HCT116 (cell line): ENCODE results near the gene KDM1B. TPM values are rescaled to one million over a fixed set of nuclear protein-coding genes. Genes with fewer than 3 reads are reported as not detected.

Experiments used
- ATAC-seq: fragments of 200-7000 bp; cut with Tn5 transposase; 2 replicates; pipeline ENCODE4 v1.9.1; 2020; ENCODE audit warnings: mild to moderate bottlenecking, moderate library complexity
- BruUV-seq: library from RNA; stranded (reverse); fragments of 400-500 nt; replicated peaks from 2 replicates; lab custom pipeline; 2021; lab: Mats Ljungman, UMichigan
- CTCF ChIA-PET: fragments of 300-600 bp; sonication (Branson Sonifier 250); formaldehyde crosslinking; loops from one replicate; lab custom pipeline; 2021; ENCODE audit warnings: antibody characterized with exemption; lab: Charles Lee
- POLR2A ChIA-PET: fragments of 300-600, 350-600 bp; sonication (Branson Sonifier 250); formaldehyde crosslinking; loops from one replicate; lab custom pipeline; 2021; ENCODE audit warnings: antibody characterized with exemption; lab: Charles Lee
- RAD21 ChIA-PET, 2 experiments: fragments of 300-600 bp; sonication (Branson Sonifier 250); formaldehyde crosslinking; loops; one replicate each; lab custom pipeline; 2023; ENCODE audit warnings: low total read pairs in 2 of 2; ENCODE audit not compliant: uncharacterized antibody in 2 of 2, unreplicated experiment in 2 of 2, low non-redundant PET in 1 of 2; lab: Charles Lee
- DNase-seq: peaks from one replicate; pipeline ENCODE4 v3.0.0-alpha.2; 2010; ENCODE audit warnings: low read depth, low spot score
- H2AFZ ChIP-seq: fragments of 200-600 bp; shearing (Covaris generic), sonication (generic); 2 replicates; pipeline ENCODE4 v1.6.1; 2017; ENCODE audit warnings: low read depth, mixed run types, mixed read lengths, antibody characterized with exemption, low read length; ENCODE audit not compliant: poor library complexity, severe bottlenecking
- H3K27ac ChIP-seq: 2 replicates; pipeline ENCODE4 v1.5.1; 2012; ENCODE audit warnings: low read depth, low read length
- H3K27me3 ChIP-seq: fragments of 200-600 bp; sonication (generic); 2 replicates; pipeline ENCODE4 v1.6.1; 2016; ENCODE audit warnings: mixed run types, low read length, mixed read lengths; ENCODE audit not compliant: insufficient read depth
- H3K36me3 ChIP-seq, 2 experiments: fragments of 200-500 bp in 1 of 2; fragments of 200-600 bp in 1 of 2; sonication (Bioruptor generic) in 1 of 2; sonication (generic) in 1 of 2; 2 replicates each; pipeline versions ENCODE4 v1.5.1 to v1.6.1; 2014 to 2016; ENCODE audit warnings: low read length in 2 of 2, inconsistent platforms in 1 of 2, mixed read lengths in 1 of 2, mixed run types in 1 of 2; ENCODE audit not compliant: insufficient read depth in 2 of 2, control insufficient read depth in 1 of 2
- H3K4me1 ChIP-seq, 2 experiments: fragments of 200-600 bp in 1 of 2; sonication (generic) in 1 of 2; 2 replicates each; pipeline versions ENCODE4 v1.5.1 to v1.6.1; 2012 to 2017; ENCODE audit warnings: low read length in 2 of 2, inconsistent platforms in 1 of 2, mild to moderate bottlenecking in 1 of 2, mixed read lengths in 1 of 2, mixed run types in 1 of 2, moderate library complexity in 1 of 2; ENCODE audit not compliant: insufficient read depth in 2 of 2, control insufficient read depth in 1 of 2
- H3K4me2 ChIP-seq: fragments of 200-600 bp; sonication (generic); 2 replicates; pipeline ENCODE4 v1.6.1; 2017; ENCODE audit warnings: mixed run types, low read length, mixed read lengths
- H3K4me3 ChIP-seq, 2 experiments: fragments of 200-600 bp in 1 of 2; sonication (generic) in 1 of 2; replicated peaks in 1 of 2; 2 replicates each; pipeline ENCODE4 v1.5.1; 2011 to 2016; ENCODE audit warnings: low read length in 2 of 2, control low read depth in 1 of 2, low read depth in 1 of 2, mild to moderate bottlenecking in 1 of 2, mixed read lengths in 1 of 2, mixed run types in 1 of 2
- H3K79me2 ChIP-seq: fragments of 200-600 bp; sonication (generic); 2 replicates; pipeline ENCODE4 v1.6.1; 2017; ENCODE audit warnings: mild to moderate bottlenecking, mixed run types, low read length, moderate library complexity, mixed read lengths; ENCODE audit not compliant: insufficient read depth
- H3K9ac ChIP-seq: fragments of 200-600 bp; sonication (generic); 2 replicates; pipeline ENCODE4 v1.6.1; 2016; ENCODE audit warnings: low read length, mixed read lengths
- H3K9me2 ChIP-seq: fragments of 200-600 bp; sonication (generic), shearing (Covaris generic); 2 replicates; pipeline ENCODE4 v1.6.1; 2017; ENCODE audit warnings: mixed run types, mild to moderate bottlenecking, moderate library complexity; ENCODE audit not compliant: insufficient read depth
- H3K9me3 ChIP-seq, 2 experiments: fragments of 200-500 bp in 1 of 2; fragments of 200-600 bp in 1 of 2; sonication (Bioruptor generic) in 1 of 2; sonication (generic) in 1 of 2; 2 replicates each; pipeline ENCODE4 v1.6.1; 2014 to 2017; ENCODE audit warnings: low read length in 2 of 2, mixed read lengths in 2 of 2, inconsistent platforms in 1 of 2, low read depth in 1 of 2, mild to moderate bottlenecking in 1 of 2, mixed run types in 1 of 2, moderate library complexity in 1 of 2; ENCODE audit not compliant: control insufficient read depth in 1 of 2, insufficient read depth in 1 of 2
- H4K20me1 ChIP-seq: fragments of 200-600 bp; sonication (generic), shearing (Covaris generic); 2 replicates; pipeline ENCODE4 v1.6.1; 2017; ENCODE audit warnings: mixed run types, mild to moderate bottlenecking, moderate library complexity; ENCODE audit not compliant: insufficient read depth
- CBX3 ChIP-seq: IDR thresholded peaks from 2 replicates; pipeline ENCODE4 v1.6.1; 2012; ENCODE audit warnings: low read depth
- EZH2phosphoT487 ChIP-seq: fragments of 200-600 bp; IDR thresholded peaks from 2 replicates; pipeline ENCODE4 v1.6.1; 2018; ENCODE audit warnings: antibody characterized with exemption, borderline replicate concordance
- FOSL1 ChIP-seq: IDR thresholded peaks from 2 replicates; pipeline ENCODE4 v1.6.1; 2012; ENCODE audit warnings: low read depth
- POLR2AphosphoS5 ChIP-seq: IDR thresholded peaks from 2 replicates; pipeline ENCODE4 v1.6.1; 2011; ENCODE audit warnings: mild to moderate bottlenecking, low read depth, low read length, moderate library complexity
- REST ChIP-seq: IDR thresholded peaks from 2 replicates; pipeline ENCODE4 v1.6.1; 2012; ENCODE audit warnings: low read depth
- SRF ChIP-seq: IDR thresholded peaks from 2 replicates; pipeline ENCODE4 v1.6.1; 2012; ENCODE audit warnings: low read depth
- intact Hi-C: fragments of 100-400 bp; cut with micrococcal nuclease; formaldehyde crosslinking; loops from 2 replicates; pipeline ENCODE4 v1.10.0; 2022
- total RNA-seq: library from RNA; stranded (reverse); gene quantifications from one replicate; pipeline ENCODE4 v1.2.1, GENCODE V29; 2021; ENCODE audit not compliant: unreplicated experiment

The KDM1B gene
- total RNA-seq, 1 experiment from 2014 or later: 24.5 TPM

DNA sequence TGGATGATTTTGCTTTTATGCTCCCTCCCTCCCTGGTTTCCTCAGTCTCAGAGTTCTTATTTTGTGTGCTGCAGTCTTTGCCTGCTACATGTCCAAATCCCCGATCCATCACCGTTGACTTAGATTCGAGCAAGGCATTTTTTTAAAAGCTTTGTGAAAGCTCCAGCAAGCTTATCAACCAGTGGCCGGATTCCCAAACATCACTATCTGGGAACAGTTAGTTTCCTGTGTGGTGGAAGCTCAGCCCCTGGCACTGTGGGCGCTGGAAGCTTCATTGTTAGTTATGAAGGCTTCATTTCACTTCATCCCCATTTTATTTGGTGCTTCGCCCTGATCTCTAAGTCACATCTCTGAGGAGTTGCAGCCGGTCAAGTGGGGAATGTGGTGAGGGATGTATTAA, 64.4 kb downstream of the KDM1B start:
- ChIA-PET POLR2A (no interaction called here), RAD21 (no interaction called here)
- no peaks in the 10 kb centered on the region for H3K9me3 ChIP-seq

More for the DNA sequence above, 64.4 kb downstream of the KDM1B start:
- no peak for TF ChIP-seq FOSL1
- TF ChIP-seq EZH2phosphoT487: no peak
- no peak for TF ChIP-seq POLR2AphosphoS5
- TF ChIP-seq CBX3: no peak
- no peak for TF ChIP-seq REST
- no peak for TF ChIP-seq SRF
- TF ChIP-seq, all 23 proteins: peak for 0
- CTCF ChIA-PET: no interaction called here
- Histone ChIP-seq H3K27ac (no peak overlapping the region), H2AFZ (no peak overlapping the region), H3K79me2 (0 out of 2 replicates have a peak, but pooled peaks cover 2% of the 10 kb centered on the region), H4K20me1 (no peaks in the 10 kb centered on the region), H3K36me3 (peaks cover 12% of the 10 kb centered on the region in 2 experiments; a peak in 3 of 4 replicates), H3K4me1 (peaks cover 0 to 2% of the 10 kb centered on the region in 2 experiments; a peak in 1 of 4 replicates), H3K9me2 (no peaks in the 10 kb centered on the region), H3K4me2 (no peak overlapping the region), H3K27me3 (no peaks in the 10 kb centered on the region), H3K4me3 (no peak overlapping the region), H3K9ac (no peak overlapping the region)
- BruUV-seq: no TSS peak
- DNase-seq (no peak), ATAC-seq (no peak)
- intact Hi-C loops: no loop called here
